Measurements from ENCODE around the gene INSC. TPM values are rescaled to one million over a fixed set of nuclear protein-coding genes. Genes with fewer than 3 reads are reported as not detected.

INSC gene
- total and polyA plus RNA-seq, 2 of the 13 experiments (the other 11 are each of a cell fraction or from before 2014, with no cell fraction given) = 0.09 TPM; not detected in 1

DNA sequence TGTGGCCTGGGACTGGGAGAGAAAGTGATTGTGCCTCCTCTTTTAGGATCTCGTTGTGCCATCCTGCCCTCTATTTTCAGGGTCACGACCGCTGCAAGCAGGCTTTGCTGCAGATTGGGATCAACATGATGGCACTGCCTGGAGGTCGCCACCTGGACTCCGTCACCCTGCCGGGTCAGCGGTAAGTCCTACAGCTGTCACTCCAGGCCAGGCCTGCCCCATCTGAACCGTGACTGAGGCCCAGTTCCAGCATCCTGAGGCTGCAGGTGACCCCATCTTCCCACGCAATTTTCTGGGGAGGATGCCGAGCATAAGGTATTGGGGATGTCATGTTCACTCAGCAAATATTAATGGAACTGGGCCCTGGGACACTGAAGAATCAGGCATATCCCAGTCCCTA lies 34.3 kb downstream of the INSC start:
- TF ChIP-seq SPEN (CRISPR knock-in tag; IDR thresholded peaks at IDR 0.05; ENCODE audit: low read depth) (no peak), NR3C1 (CRISPR knock-in tag; IDR thresholded peaks at IDR 0.05) (no peak)
- TF ChIP-seq, protein P1, sequence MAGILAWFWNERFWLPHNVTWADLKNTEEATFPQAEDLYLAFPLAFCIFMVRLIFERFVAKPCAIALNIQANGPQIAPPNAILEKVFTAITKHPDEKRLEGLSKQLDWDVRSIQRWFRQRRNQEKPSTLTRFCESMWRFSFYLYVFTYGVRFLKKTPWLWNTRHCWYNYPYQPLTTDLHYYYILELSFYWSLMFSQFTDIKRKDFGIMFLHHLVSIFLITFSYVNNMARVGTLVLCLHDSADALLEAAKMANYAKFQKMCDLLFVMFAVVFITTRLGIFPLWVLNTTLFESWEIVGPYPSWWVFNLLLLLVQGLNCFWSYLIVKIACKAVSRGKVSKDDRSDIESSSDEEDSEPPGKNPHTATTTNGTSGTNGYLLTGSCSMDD (CRISPR knock-in tag; IDR thresholded peaks at IDR 0.05) = no peak
- TF ChIP-seq, protein P2, sequence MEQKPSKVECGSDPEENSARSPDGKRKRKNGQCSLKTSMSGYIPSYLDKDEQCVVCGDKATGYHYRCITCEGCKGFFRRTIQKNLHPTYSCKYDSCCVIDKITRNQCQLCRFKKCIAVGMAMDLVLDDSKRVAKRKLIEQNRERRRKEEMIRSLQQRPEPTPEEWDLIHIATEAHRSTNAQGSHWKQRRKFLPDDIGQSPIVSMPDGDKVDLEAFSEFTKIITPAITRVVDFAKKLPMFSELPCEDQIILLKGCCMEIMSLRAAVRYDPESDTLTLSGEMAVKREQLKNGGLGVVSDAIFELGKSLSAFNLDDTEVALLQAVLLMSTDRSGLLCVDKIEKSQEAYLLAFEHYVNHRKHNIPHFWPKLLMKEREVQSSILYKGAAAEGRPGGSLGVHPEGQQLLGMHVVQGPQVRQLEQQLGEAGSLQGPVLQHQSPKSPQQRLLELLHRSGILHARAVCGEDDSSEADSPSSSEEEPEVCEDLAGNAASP (CRISPR knock-in tag; IDR thresholded peaks at IDR 0.05; ENCODE audit: borderline replicate concordance) = no peak
- TF ChIP-seq, protein P3, sequence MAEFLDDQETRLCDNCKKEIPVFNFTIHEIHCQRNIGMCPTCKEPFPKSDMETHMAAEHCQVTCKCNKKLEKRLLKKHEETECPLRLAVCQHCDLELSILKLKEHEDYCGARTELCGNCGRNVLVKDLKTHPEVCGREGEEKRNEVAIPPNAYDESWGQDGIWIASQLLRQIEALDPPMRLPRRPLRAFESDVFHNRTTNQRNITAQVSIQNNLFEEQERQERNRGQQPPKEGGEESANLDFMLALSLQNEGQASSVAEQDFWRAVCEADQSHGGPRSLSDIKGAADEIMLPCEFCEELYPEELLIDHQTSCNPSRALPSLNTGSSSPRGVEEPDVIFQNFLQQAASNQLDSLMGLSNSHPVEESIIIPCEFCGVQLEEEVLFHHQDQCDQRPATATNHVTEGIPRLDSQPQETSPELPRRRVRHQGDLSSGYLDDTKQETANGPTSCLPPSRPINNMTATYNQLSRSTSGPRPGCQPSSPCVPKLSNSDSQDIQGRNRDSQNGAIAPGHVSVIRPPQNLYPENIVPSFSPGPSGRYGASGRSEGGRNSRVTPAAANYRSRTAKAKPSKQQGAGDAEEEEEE (CRISPR knock-in tag; IDR thresholded peaks at IDR 0.05; ENCODE audit: borderline replicate concordance) = no peak
- ChIA-PET CTCF (ENCODE audit: low intra/inter-chr PET ratio, low total read pairs) (no interaction called here), POLR2A (no interaction called here)
- Histone ChIP-seq H3K9me3 (ENCODE audit: low read length) (no peaks in the 10 kb centered on the region), H3K27ac (ENCODE audit: extremely low read length, insufficient read depth, low read length) (no peak overlapping the region), H4K20me1 (ENCODE audit: insufficient read depth, low read length) (no peaks in the 10 kb centered on the region), H2AFZ (ENCODE audit: low read length) (no peak overlapping the region), H3K4me2 (ENCODE audit: low read depth, low read length) (no peak overlapping the region), H3K4me3 (replicated peaks in 1 of 3; ENCODE audit: insufficient read depth in 1 of 3, low read depth in 2 of 3, low read length in 3 of 3) (no peak overlapping the region), H3K79me2 (ENCODE audit: insufficient read depth, low read length) (no peaks in the 10 kb centered on the region), H3K36me3 (replicated peaks in 1 of 2; ENCODE audit: control insufficient read depth in 1 of 2, insufficient read depth in 2 of 2, low read length in 2 of 2) (no peaks in the 10 kb centered on the region), H3K27me3 (ENCODE audit: control insufficient read depth in 1 of 2, insufficient read depth in 2 of 2, low read length in 2 of 2) (no peaks in the 10 kb centered on the region), H3K9ac (ENCODE audit: insufficient read depth, low read depth, low read length) (no peak overlapping the region), H3K4me1 (ENCODE audit: insufficient read depth, low read length) (0 out of 2 replicates have a peak, but pooled peaks cover 6% of the 10 kb centered on the region)
- intact Hi-C loops (cut with micrococcal nuclease; ENCODE audit: unreplicated experiment) (no loop called here), in situ Hi-C loops (cut with HindIII; ENCODE audit: extremely low pct_ligation_motif_present, low pct_unique_long_range_greater_than_20kb) (no loop called here)
- DNase-seq (ENCODE audit: low spot score) (no peak), FAIRE-seq (no peak), ATAC-seq (no peak)
- no TSS peak for BruUV-seq (replicated peaks)
- WGBS (ENCODE audit: low lambda C conversion rate) = 14% methylated on average over 6 of the region's 10 CpGs

Data from HepG2 (cell line).